ENCODE measurements around the gene HIKESHI. TPM values are rescaled to one million over a fixed set of nuclear protein-coding genes. Genes with fewer than 3 reads are reported as not detected.

Gene HIKESHI
- total RNA-seq, 2 donors from 2014 or later: 13.7 to 18.5 TPM

DNA sequence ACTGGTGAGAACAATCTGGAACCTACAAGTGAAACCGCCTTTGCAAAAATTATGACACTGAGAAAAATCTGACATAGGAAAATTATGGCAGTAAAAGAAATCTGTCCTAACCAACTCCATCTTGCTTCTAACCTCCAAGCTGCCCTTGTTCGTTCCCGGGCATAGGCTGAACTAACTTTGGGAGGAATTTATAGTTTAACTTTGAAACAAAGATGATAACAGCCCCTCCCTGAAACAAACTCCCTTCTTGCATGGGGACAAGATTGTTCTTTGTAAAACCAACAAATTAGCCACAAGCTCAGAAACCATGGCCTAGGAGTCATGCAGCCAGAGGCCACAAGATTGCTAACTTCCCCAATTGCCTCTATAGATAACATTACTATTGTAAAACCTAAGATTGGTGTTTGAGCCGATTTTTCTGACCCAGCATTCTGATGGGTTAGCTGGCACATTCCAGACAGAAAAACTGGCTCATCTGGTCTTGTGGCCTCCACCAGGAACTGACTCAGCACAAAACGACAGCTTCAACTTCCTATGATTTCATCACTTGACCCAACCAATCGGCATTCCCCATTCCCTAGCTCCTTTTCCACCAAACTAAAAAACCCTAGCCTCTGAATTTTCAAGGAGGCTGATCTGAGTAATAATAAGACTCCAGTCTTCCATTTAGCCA, 69.0 kb downstream of the HIKESHI start:
- ATAC-seq (no peak), DNase-seq (no peak)
- intact Hi-C loops (cut with DNase I, micrococcal nuclease): no loop called here

DNA sequence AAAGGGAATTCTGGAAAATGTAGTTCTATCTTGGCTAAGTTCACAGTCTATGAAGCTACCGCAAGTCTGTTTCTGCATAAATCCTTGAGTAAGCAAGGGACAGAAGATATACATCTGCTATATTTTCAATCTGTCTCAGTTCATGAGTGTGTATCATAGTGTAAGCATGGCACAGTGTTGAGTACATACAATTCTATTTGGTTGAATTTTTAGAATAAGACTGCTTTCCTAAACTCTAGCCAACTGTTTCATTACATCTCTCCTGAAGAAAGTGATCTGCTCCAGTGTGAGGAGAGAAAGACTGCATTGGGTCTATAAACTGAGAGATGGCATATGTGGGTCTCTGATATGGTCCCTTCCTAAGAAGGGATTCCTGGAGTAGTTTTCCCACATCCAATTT, 70.0 kb downstream of the HIKESHI start:
- intact Hi-C loops (cut with DNase I, micrococcal nuclease): no loop called here
- no peak for ATAC-seq
- DNase-seq: no peak

DNA sequence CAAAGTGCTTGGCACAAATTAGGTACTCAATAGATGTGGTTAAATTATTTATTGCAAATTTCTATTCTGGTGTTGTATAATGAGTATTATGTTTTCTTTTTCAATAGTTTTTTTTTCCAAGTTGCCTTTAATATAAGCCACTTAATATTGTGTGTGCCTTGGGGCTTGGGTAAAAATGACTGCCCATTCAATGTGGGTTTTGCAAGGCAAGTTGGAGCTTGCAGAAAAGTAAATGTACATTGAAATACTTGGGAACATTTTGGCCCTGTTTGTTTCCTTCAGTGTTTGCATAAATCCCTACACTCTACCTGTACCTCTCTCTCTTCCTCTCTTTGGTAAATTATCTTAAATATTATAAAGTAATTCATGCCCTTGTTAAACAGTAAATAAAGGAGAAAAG, 70.5 kb downstream of the HIKESHI start:
- intact Hi-C loops (cut with DNase I, micrococcal nuclease): no loop called here
- DNase-seq: no peak
- no peak for ATAC-seq

DNA sequence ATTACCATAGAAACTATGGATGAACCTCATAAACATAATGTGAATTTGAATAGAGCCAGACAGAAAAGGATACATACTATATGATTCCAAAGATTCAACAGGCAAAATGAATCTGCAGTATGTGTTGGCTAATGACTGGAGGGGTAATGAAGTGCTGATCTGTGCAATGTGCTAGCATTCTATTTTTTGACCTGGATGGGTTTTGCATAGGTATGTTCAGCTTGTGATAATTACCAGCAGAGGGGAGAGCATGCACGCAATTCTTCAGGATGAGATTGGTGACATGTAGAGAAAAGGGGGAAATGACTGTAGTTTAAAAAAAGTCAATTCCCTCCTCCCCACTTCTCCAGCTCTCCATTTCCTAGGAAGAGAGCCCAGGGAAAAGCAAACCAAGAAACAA, 72.0 kb downstream of the HIKESHI start:
- ATAC-seq: no peak
- intact Hi-C loops (cut with DNase I, micrococcal nuclease): no loop called here
- no peak for DNase-seq

DNA sequence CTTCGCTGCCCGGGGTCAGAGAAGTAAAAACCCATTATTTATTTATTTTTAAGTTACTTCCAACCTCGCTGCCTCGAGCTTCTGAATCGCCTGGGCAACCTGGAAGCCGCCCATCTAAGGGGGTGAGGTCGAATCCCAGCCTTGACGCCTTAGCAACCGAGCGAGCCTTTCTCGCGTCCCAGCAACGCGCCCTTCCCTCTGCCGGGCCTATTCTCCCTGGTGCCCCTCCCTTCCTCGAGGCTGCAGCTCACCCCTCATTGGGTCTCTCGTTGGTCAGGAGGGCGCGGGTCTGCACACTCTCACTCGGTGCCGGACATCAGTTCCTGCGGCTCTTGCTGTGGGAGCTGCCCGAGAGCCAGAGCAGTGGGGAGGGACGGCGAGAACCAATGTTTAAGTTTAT, 72.5 kb downstream of the HIKESHI start, which contains the start of gene CCDC81:
TSS of gene CCDC81 (plus strand) at position 302 of the 400 bp plus-strand sequence. CDS start 277 bp downstream, outside the sequence.
- ATAC-seq (no peak), DNase-seq (peak in 1 of 2 donors; percentile 11)
- intact Hi-C loops (cut with DNase I, micrococcal nuclease): no loop called here

DNA sequence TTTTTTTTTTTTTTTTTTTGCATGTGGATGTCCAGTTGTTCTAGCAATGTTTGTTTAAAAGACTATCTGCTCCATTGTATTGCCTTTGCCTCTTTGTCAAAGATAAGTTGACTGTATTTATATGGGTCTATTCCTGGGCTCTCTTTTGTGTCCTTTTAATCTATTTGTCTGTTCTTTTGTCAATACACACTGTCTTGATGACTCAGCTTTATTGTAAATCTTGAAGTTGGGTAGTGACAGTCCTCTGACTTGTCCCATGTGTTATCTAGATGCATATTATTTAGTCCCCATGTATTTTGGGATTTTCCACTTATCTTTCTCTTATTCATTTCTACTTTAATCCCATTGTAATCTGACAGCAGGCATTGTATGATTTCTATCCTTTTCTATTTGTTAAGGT, 75.9 kb downstream of the HIKESHI start:
- ATAC-seq (no peak), DNase-seq (no peak)
- intact Hi-C loops (cut with DNase I, micrococcal nuclease): no loop called here

DNA sequence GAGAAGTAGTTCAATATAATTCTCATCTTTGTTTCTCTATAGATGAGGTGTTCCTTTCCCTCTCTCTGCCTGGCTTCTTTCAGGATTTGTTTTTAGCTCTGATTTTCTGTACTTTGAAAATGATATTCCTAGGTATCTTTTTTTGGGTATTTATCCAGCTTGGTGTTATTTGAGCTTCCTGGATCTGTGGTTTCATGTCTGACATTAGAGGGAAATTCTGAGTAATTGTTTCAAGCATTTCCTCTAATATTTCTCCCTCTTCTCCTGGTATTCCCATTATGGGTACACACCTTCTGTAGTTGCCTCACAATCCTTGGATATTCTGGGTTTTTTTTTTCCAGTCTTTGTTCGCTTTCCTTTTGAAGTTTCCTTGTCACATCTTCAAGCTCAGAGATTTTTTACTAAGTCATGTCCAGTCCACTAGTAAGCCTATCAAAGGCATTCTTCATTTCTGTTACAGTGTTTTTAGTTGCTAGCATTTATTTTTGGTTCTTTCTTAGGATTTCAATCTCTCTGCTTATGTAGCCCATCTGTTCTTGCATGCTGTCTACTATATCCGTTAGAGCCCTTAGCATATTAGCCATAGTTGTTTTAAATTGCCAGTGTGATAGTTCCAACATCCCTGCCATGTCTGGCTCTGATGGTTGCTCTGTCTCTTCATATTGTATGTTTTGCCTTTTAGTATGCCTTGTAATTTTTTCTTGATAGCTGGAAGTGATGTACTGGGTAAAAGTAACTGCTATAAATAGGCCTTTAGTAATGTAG, 78.4 kb downstream of the HIKESHI start:
- DNase-seq: no peak
- ATAC-seq: no peak
- intact Hi-C loops (cut with DNase I, micrococcal nuclease): no loop called here

DNA sequence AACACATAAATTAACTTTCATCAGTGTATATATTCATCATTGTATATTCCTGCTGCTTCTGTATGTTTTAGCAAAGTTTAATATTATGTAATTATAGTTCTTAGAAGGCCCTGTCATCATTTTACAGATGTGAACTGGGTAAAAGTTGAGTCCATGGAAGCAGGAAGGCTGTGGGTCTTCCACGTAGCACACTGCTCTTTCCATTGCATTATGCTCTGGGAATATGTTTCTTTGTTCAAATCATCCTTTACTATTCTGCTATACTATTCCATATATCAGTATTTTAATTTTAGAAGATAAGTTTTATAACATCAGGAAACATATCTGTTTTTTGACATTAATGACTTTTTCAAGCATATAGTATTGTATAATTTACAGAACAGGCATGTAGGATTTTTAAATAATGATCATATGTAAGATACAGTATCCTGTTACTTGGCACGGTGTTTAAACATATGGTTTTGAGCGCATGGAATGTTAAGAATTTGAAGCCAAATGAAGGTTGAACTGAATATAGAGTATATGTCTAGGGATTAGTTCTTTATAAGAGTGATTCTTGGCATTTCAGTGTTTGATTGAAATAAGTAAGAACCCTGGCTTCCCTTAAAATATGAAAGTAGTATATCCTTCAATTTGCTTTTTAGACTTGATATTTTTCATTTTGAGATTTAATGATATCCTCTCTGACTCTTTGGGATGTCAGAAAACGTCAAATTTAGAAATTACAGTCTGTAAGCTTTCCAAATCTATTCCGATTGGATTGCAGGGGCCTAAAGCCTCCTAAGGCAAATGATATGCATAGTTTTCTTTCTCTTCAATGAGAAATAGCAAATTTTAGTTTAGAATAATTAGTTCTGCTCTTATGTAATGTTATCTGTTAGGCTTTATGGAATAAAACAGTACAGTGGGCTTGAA, 81.3 kb downstream of the HIKESHI start:
- intact Hi-C loops (cut with DNase I, micrococcal nuclease): no loop called here
- ATAC-seq: no peak
- no peak for DNase-seq

DNA sequence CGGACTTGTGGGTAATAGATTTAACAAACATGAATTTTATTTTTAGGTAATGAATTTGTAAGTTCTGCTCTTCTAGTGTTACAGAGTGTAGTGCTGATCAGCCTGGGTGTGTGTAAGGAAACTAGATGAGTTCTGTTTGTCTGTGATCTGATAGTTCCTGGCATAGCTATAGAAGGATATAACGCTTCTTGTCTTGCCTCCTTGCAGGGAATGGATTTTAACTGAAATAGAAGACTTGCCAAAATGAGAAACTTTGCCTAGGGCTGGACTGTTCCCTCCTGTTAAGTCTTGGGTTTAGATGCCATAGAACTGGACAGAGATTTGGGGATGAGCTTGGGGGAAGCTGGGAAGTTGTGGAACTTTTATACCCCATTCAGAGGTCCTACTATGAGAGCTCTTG, 84.2 kb downstream of the HIKESHI start:
- no peak for ATAC-seq
- no peak for DNase-seq
- intact Hi-C loops (cut with DNase I, micrococcal nuclease): no loop called here

DNA sequence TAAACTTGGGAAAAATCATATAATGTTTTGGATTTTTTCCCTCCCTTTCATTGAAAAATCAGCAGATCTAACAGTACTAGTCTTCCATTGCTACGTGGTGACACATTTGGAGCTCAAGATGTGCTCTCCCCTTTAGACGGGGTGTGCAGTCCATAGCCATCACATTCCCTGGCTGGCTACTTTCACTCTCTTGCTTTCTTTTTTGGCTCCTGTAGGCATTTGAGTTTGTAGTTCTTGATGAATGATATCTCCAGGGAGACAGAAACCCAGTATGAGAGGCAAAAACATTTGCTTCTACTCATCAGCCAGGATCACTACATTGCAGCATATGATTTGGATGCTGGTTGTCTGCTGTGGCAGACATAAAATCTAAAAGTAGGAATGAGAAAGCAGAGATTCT, 84.7 kb downstream of the HIKESHI start:
- no peak for ATAC-seq
- DNase-seq: no peak
- intact Hi-C loops (cut with DNase I, micrococcal nuclease): no loop called here

DNA sequence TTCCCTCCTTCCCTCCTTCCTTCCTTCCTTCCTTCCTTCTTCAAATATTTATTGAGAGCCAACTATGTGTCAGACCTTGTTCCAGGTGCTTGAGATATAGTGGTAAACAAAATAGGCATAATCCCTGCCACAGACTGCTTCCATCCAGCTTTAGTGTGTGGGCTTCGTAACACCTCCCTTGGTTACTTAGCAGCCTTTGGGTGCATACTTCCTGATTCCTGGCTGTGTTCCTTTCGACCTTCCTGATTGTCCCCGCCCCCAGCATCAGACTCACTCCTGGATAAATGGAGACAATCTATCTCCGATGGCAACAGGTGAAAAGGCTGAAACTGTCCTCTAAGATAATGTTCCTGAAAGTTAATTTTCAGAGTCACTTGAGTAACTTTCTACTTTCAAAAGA, 86.2 kb downstream of the HIKESHI start:
- peak; percentile 73 for ATAC-seq
- DNase-seq: no peak
- intact Hi-C loops (cut with DNase I, micrococcal nuclease): no loop called here

DNA sequence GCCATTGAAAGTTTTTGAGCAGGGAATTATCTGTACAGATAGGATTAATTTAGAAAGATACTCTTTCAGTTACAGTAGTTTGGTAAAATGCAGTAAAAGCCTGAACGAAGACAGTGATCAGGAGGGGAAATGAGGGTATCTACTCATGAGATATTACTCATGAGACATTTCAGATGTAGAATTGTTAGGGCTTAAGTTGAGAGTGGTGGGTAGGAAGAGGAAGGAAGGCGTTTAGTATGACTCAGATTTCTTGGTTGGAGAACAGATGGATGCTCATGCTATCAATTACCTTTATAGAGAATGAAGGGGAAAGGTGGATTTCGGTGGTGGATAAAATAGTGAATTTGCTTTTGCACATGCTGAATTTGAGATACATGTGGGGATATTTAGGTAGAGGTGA, 88.4 kb downstream of the HIKESHI start:
- DNase-seq (no peak), ATAC-seq (no peak)
- intact Hi-C loops (cut with DNase I, micrococcal nuclease): no loop called here

DNA sequence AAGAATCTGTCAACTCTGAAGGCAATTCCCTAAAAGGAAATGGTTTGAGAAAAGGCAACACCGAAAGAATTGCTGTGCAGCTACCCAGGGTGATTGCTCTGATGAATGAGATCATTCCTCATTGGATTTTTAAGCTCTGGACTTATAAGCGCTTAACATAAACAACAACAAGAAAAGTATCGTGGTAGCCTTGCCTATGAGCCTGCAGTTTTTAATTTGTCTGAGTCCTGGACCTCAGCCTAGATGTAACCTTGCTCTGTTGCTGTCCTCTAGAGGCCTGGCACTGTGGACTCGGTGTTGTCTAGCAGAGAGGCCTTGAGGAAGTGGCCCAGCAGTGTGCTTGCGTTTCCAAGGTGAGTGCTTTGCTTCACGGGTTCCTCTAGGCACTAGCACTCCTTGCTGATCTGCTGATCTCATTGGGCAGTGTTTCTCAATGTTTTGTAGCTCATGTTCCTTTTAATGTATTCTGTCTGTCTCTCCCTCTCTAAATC, 93.1 kb downstream of the HIKESHI start:
- no peak for ATAC-seq

More for the DNA sequence above, 93.1 kb downstream of the HIKESHI start:
- no peak for DNase-seq
- intact Hi-C loops (cut with DNase I, micrococcal nuclease): no loop called here

Other genes with a start within 250 kb of the HIKESHI start
- gene PICALM, start 233.2 kb upstream of the HIKESHI start, total RNA-seq: 100 to 1,000 TPM; 130 to 149 TPM
- 10 to 100 TPM; 18.0 to 19.0 TPM for gene EED, start 57.5 kb upstream of the HIKESHI start, total RNA-seq
- gene CCDC81, start 72.6 kb downstream of the HIKESHI start, total RNA-seq: under 1 TPM; 0.25 to 0.37 TPM